ENCODE data around the gene SETD1A.

DNA sequence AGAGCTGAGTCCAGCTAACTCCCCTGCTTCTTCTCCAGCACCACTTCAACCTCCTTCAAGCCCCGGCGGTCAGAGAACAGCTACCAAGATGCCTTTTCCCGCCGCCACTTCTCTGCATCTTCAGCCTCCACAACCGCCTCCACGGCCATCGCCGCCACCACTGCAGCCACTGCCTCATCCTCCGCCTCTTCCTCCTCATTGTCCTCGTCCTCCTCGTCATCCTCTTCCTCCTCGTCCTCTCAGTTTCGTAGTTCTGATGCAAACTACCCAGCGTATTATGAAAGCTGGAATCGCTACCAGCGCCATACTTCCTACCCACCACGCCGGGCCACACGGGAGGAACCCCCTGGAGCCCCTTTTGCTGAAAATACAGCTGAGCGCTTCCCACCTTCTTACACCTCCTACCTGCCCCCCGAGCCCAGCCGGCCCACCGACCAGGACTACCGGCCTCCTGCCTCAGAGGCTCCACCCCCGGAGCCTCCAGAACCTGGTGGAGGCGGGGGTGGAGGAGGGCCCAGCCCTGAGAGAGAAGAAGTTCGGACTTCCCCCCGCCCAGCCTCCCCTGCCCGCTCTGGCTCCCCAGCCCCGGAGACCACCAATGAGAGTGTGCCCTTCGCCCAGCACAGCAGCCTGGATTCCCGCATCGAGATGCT, 7.1 kb downstream of the SETD1A start:
- TF ChIP-seq, protein P1, sequence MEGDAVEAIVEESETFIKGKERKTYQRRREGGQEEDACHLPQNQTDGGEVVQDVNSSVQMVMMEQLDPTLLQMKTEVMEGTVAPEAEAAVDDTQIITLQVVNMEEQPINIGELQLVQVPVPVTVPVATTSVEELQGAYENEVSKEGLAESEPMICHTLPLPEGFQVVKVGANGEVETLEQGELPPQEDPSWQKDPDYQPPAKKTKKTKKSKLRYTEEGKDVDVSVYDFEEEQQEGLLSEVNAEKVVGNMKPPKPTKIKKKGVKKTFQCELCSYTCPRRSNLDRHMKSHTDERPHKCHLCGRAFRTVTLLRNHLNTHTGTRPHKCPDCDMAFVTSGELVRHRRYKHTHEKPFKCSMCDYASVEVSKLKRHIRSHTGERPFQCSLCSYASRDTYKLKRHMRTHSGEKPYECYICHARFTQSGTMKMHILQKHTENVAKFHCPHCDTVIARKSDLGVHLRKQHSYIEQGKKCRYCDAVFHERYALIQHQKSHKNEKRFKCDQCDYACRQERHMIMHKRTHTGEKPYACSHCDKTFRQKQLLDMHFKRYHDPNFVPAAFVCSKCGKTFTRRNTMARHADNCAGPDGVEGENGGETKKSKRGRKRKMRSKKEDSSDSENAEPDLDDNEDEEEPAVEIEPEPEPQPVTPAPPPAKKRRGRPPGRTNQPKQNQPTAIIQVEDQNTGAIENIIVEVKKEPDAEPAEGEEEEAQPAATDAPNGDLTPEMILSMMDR (optimal IDR thresholded peaks at IDR 0.05 in 1 of 3, IDR thresholded peaks at IDR 0.05 in 1 of 3, conservative IDR thresholded peaks at IDR 0.05 in 1 of 3; ENCODE audit: extremely low read depth in 1 of 3, insufficient read depth in 2 of 3, low read length in 3 of 3): no peak
- TF ChIP-seq EZH2 (IDR thresholded peaks at IDR 0.05; ENCODE audit: low read length): no peak

Data from keratinocyte (primary cell).